NCI-H2196 (cell line): Measurements from ENCODE around the gene ADAT2.
A peak's percentile ranks its signal among the peaks of the same experiment; 100 is the strongest.
"Not testable (repeated sequence)": the region's sequence is repeated elsewhere in the genome, so short reads cannot be mapped to it uniquely, and the experiment has no call there.

ENCODE experiments used
- DNase-seq: peaks from one replicate; lab custom pipeline; 2025; ENCODE audit not compliant: unreplicated experiment; lab: John Stamatoyannopoulos, UW

ADAT2 gene

GRCh38 chr6:143450453-143451371 lies at the start of gene ADAT2, which contains the start of gene PEX3:
ADAT2 (minus strand) TSS chr6:143450695; CDS start chr6:143450658, 37 bp downstream.
PEX3 (plus strand) TSS chr6:143450805; CDS start chr6:143451043, 238 bp downstream.
- peak; percentile 88 for DNase-seq

DNA sequence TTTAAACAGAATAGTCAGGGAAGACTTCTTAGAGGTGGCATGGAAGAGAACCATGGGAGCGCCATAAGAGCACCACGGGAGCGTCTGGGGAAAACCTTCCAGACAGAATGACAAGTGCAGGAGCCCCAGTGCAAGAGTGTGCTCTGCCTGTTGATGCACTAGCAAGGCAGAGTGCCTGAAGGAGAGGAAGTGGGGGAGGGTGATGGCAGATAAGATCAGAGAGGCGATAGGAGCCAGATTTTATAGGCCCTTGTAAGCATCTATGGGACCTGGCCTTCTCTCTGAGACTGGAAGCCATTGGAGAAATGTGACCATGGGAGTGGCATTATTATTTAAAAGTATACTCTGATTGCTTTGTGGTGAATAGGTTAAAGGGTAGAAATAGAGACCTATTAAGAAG lies 47.9 kb upstream of the ADAT2 start:
- DNase-seq, result no peak

DNA sequence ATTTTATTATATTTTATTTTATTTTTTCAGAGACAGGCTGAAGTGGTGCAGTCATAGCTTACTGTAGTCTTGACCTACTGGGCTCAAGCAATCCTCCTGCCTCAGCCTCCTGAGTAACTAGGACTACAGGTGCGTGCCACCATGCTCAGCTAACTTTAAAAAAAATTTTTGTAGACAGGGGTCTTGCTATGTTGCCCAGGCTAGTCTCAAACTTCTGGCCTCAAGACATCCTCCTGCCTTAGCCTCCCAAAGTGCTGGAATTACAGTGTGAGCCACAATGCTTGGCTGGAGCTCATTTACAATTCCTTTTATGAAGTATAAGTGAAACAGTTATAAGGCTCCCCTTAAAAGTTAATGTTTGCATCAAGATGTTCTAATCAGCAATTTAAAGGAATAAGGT lies 46.5 kb upstream of the ADAT2 start:
- DNase-seq, result no peak

GRCh38 chr6:143490775-143491174 lies 40.3 kb upstream of the ADAT2 start:
- DNase-seq, result no peak

- no peak for DNase-seq
Measured at GRCh38 chr6:143490244-143490643, 39.7 kb upstream of the ADAT2 start.

- no peak for DNase-seq
Measured at GRCh38 chr6:143486752-143487151, 36.3 kb upstream of the ADAT2 start.

DNA sequence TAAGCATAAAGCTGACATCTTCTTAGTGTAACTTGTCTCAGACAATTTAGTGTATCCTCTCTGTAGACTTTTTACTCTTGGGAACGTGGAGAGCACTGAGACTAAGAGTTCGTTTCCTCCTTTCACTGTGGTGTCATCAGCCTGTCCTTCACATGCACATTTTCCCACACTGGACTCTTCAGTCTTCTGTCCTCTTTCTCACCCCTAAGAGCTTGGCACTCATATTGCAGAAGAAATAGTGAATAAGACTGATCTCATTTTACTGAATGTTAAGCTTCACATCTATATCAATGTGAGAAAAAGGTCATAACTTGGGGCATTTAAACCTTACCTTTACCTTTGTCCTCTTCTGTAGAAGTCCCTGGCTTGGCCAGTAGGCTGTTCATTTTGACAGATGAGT lies 35.5 kb upstream of the ADAT2 start:
- no peak for DNase-seq

DNA sequence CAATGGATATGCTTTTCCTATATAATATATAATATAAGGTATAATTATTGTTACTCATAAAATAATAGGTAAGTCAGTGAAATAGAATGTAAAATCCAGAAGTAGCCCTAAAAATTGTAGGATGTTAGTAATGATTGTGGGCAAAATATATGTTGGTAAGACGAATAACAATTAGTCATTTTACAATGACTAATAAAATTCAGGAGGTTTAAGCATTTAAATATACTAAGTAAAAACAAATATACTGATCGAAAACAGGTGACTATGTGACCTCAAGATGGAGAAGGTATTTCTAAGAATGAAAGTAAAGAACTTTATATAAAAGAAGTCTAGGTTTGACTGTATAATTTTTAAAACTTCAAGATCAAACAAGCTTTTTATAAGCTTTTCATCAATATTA lies 32.1 kb upstream of the ADAT2 start:
- no peak for DNase-seq

GRCh38 chr6:143478479-143479062 lies 28.1 kb upstream of the ADAT2 start:
- DNase-seq, result no peak

GRCh38 chr6:143476545-143476944 lies 26.1 kb upstream of the ADAT2 start:
- DNase-seq, result no peak

- DNase-seq, result no peak
Measured at GRCh38 chr6:143471822-143472221, 21.3 kb upstream of the ADAT2 start.

GRCh38 chr6:143468823-143469222 lies 18.3 kb upstream of the ADAT2 start:
- DNase-seq, result not testable (repeated sequence)

GRCh38 chr6:143468026-143468425 lies 17.5 kb upstream of the ADAT2 start:
- no peak for DNase-seq

GRCh38 chr6:143465546-143465945 lies 15.1 kb upstream of the ADAT2 start:
- DNase-seq, result no peak

- DNase-seq, result no peak
Measured at GRCh38 chr6:143457563-143458359, 7.3 kb upstream of the ADAT2 start.

DNA sequence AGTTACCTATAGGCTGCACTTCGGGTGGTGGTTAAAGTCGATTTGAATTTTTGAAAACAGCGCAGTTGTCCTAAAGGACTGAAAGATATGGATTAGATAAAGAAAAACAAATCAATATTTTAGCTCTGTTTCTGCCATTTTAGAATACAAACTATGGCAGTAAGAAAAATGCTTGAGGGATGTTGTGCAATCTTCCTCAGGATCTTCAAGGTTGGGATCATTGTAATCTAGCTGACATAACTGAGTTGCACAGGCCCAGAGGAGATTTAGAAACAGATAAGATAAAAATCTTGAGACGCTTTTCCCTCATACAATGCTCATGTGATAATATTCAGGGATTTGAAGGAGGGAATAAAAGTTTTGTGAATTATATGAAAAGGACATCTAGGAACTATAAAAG lies 1.0 kb upstream of the ADAT2 start:
- no peak for DNase-seq

DNA sequence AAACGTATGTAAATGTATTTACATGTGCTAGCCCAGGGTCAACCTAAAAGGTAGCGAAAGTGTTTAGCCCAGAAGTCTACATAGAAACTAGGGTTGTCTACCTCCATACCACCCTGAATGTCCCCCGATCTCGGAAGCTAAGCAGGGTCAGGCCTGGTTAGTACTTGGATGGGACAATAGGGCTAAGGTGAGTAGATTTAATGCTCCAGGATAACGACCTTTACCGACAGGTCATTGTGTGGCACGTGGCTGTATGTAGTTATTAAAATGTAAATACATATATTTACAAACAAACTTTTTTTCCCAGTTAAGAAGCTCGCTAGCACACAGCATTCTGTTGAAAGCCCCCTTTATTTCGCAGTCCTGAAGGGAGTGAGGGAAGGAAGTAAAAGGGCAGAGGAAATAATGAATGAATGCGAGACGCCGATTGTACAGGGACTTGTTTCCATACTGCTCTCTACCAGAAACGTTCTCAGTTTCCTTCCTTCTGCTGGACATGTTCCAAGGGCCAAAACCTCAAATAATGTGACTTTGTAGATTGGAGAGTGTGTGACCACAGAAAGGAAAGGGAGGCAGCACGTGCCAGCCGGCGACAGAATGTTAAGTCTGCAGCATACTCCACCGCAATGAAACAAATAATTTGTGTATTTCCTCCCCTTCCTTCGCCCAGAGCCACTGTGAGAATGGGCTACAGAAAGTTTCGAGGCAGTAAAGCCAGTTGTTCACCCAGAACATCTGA lies 612 bp downstream of the ADAT2 start:
- peak; percentile 24 for DNase-seq

DNA sequence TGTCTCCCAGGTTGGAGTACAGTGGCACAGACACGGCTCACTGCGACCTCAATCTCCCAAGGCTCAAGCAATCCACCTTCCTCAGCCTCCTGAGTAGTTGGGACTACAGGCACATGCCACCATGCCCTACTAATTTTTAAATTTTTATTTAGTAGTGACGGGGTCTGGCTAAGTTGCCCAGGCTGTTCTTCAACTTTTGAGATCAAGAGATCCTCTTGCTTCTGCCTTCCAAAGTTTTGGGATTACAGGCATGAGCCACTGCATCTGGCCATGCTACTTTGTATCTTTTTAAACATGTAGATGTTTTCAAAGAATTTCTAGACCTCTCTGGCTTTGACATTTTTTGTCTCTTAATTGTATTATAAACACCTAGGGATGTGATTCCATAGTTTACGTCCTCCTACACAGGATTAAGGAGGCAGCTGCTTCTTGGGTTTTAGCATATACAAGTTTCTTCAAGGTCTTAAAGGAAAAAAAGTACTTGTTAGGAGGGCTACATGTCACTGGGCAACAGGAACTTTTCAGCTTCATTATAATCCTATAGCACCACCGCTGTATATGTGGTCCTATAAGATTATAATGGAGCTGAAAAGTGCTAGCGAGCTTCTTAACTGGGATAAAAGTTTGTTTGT lies 1.3 kb downstream of the ADAT2 start:
- DNase-seq, result no peak

GRCh38 chr6:143447865-143448264 lies 2.6 kb downstream of the ADAT2 start:
- DNase-seq, result not testable (repeated sequence)

- DNase-seq, result no peak
Measured at GRCh38 chr6:143443096-143443495, 7.4 kb downstream of the ADAT2 start.
